Hepatocyte (in vitro differentiated cells): ENCODE results near the gene ELL2.

Source experiments
- CTCF ChIP-seq: fragments of 200-600 bp; sonication (generic); IDR thresholded peaks from 2 replicates; pipeline ENCODE4 v1.5.1; 2016; ENCODE audit warnings: antibody characterized with exemption, mild to moderate bottlenecking; ENCODE audit not compliant: poor library complexity
- EZH2 ChIP-seq: fragments of 200-600 bp; sonication (generic); IDR thresholded peaks from 2 replicates; pipeline ENCODE4 v1.6.1; 2016; ENCODE audit warnings: antibody characterized with exemption, mild to moderate bottlenecking, borderline replicate concordance
- EZH2phosphoT487 ChIP-seq: fragments of 200-600 bp; sonication (generic); IDR thresholded peaks from one replicate; pipeline ENCODE4 v1.6.1; 2018; ENCODE audit warnings: antibody characterized with exemption, mild to moderate bottlenecking, low read depth, moderate library complexity; ENCODE audit not compliant: unreplicated experiment, severe bottlenecking

GRCh38 chr5:95846554-95847260 is 114.9 kb downstream of the ELL2 start:
- TF ChIP-seq CTCF, result peak; percentile 93
- no peak for TF ChIP-seq EZH2phosphoT487
- TF ChIP-seq EZH2, result no peak
